ENCODE measurements around the gene FAM13A. TPM values are rescaled to one million over a fixed set of nuclear protein-coding genes. Genes with fewer than 3 reads are reported as not detected.
"Not testable (repeated sequence)": the region's sequence is repeated elsewhere in the genome, so short reads cannot be mapped to it uniquely, and the experiment has no call there.

FAM13A gene
- polyA plus RNA-seq, 1 donor from 2014 or later = 4.0 TPM

DNA sequence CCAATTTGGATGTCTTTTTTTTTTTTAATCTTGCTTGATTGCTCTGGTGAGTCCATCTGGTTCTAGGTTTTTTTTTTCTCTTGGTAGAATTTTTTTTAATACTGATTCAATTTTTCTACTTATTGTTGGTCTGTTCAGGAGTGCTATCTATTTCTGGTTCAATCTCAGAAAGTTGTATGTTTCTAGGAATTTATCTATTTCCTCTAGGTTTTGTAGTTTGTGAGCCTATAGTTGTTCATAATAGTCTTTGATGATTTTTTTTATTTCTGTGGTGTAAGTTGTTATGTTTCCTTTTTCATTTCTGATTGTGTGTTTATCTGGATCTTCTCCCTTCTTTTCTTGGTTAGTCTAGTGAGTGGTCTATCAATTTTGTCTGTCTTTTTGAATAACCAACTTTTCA is 129.6 kb downstream of the FAM13A start:
- no peak overlapping the region for H3K27ac ChIP-seq (ENCODE audit: low read length)
- no peak overlapping the region for H3K9ac ChIP-seq (ENCODE audit: low read length)
- H3F3A ChIP-seq (ENCODE audit: insufficient read depth, low read length, poor library complexity, severe bottlenecking) = no peaks in the 10 kb centered on the region
- H3K9me3 ChIP-seq (ENCODE audit: low read length) = no peaks in the 10 kb centered on the region
- H3K79me2 ChIP-seq (replicated peaks; ENCODE audit: insufficient read depth, low read length) = no peaks in the 10 kb centered on the region
- no peaks in the 10 kb centered on the region for H4K20me1 ChIP-seq (ENCODE audit: insufficient read depth)
- H2AFZ ChIP-seq (ENCODE audit: low read depth, low read length) = no peak overlapping the region
- H3K4me2 ChIP-seq (ENCODE audit: low read length) = no peak overlapping the region
- TF ChIP-seq SMC3 (conservative IDR thresholded peaks at IDR 0.05; ENCODE audit: poor library complexity) = no peak
- TF ChIP-seq TAF1 (IDR thresholded peaks at IDR 0.05; ENCODE audit: low read depth) = no peak
- TF ChIP-seq, protein P1, sequence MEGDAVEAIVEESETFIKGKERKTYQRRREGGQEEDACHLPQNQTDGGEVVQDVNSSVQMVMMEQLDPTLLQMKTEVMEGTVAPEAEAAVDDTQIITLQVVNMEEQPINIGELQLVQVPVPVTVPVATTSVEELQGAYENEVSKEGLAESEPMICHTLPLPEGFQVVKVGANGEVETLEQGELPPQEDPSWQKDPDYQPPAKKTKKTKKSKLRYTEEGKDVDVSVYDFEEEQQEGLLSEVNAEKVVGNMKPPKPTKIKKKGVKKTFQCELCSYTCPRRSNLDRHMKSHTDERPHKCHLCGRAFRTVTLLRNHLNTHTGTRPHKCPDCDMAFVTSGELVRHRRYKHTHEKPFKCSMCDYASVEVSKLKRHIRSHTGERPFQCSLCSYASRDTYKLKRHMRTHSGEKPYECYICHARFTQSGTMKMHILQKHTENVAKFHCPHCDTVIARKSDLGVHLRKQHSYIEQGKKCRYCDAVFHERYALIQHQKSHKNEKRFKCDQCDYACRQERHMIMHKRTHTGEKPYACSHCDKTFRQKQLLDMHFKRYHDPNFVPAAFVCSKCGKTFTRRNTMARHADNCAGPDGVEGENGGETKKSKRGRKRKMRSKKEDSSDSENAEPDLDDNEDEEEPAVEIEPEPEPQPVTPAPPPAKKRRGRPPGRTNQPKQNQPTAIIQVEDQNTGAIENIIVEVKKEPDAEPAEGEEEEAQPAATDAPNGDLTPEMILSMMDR (IDR thresholded peaks at IDR 0.05; ENCODE audit: poor library complexity, severe bottlenecking) = no peak
- TF ChIP-seq EZH2 (IDR thresholded peaks at IDR 0.05; ENCODE audit: borderline replicate concordance, insufficient read depth, low read length, poor library complexity, severe bottlenecking) = no peak
- no peak for TF ChIP-seq MXI1 (conservative IDR thresholded peaks at IDR 0.05; ENCODE audit: poor library complexity, severe bottlenecking)
- TF ChIP-seq POLR2AphosphoS5 (IDR thresholded peaks at IDR 0.05) = no peak
- no peak for TF ChIP-seq EP300 (conservative IDR thresholded peaks at IDR 0.05; ENCODE audit: poor library complexity, severe bottlenecking)
- no peak for TF ChIP-seq RAD21 (conservative IDR thresholded peaks at IDR 0.05)
- TF ChIP-seq, protein P2, sequence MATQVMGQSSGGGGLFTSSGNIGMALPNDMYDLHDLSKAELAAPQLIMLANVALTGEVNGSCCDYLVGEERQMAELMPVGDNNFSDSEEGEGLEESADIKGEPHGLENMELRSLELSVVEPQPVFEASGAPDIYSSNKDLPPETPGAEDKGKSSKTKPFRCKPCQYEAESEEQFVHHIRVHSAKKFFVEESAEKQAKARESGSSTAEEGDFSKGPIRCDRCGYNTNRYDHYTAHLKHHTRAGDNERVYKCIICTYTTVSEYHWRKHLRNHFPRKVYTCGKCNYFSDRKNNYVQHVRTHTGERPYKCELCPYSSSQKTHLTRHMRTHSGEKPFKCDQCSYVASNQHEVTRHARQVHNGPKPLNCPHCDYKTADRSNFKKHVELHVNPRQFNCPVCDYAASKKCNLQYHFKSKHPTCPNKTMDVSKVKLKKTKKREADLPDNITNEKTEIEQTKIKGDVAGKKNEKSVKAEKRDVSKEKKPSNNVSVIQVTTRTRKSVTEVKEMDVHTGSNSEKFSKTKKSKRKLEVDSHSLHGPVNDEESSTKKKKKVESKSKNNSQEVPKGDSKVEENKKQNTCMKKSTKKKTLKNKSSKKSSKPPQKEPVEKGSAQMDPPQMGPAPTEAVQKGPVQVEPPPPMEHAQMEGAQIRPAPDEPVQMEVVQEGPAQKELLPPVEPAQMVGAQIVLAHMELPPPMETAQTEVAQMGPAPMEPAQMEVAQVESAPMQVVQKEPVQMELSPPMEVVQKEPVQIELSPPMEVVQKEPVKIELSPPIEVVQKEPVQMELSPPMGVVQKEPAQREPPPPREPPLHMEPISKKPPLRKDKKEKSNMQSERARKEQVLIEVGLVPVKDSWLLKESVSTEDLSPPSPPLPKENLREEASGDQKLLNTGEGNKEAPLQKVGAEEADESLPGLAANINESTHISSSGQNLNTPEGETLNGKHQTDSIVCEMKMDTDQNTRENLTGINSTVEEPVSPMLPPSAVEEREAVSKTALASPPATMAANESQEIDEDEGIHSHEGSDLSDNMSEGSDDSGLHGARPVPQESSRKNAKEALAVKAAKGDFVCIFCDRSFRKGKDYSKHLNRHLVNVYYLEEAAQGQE (IDR thresholded peaks at IDR 0.05; ENCODE audit: borderline replicate concordance) = no peak
- H3K4me3 ChIP-seq (ENCODE audit: low read length) = no peak overlapping the region
- no peaks in the 10 kb centered on the region for H3K36me3 ChIP-seq (ENCODE audit: insufficient read depth, low read length)
- no peaks in the 10 kb centered on the region for H3K9me2 ChIP-seq (ENCODE audit: insufficient read depth, low read length)
- H3K27me3 ChIP-seq (ENCODE audit: insufficient read depth, low read depth, low read length) = no peaks in the 10 kb centered on the region

DNA sequence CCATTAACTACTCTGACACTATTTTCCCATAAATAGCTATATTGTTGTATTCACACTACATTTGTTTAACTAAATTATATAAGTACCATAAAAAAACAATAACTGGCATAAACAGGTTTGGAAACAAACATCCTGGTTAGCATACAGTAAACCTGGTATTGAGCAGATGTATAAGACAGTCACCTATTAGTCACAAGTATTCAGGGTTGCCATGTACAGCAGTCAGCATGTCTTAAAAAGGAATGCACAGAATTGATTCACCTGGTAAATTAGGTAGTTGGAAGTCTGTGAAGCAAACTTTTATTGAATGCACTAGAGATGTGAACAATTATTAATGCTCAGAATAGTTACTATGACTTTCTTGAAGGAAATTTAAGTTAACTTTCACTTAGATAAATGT is 137.9 kb downstream of the FAM13A start:
- no peak overlapping the region for H2AFZ ChIP-seq (ENCODE audit: low read depth, low read length)
- no peak overlapping the region for H3K27ac ChIP-seq (ENCODE audit: low read length)
- H3K36me3 ChIP-seq (ENCODE audit: insufficient read depth, low read length) = no peaks in the 10 kb centered on the region
- H3K4me2 ChIP-seq (ENCODE audit: low read length) = no peak overlapping the region
- H3F3A ChIP-seq (ENCODE audit: insufficient read depth, low read length, poor library complexity, severe bottlenecking) = no peaks in the 10 kb centered on the region
- no peaks in the 10 kb centered on the region for H4K20me1 ChIP-seq (ENCODE audit: insufficient read depth)
- H3K9ac ChIP-seq (ENCODE audit: low read length) = no peak overlapping the region
- no peaks in the 10 kb centered on the region for H3K79me2 ChIP-seq (replicated peaks; ENCODE audit: insufficient read depth, low read length)
- H3K9me2 ChIP-seq (ENCODE audit: insufficient read depth, low read length) = no peaks in the 10 kb centered on the region
- H3K4me3 ChIP-seq (ENCODE audit: low read length) = no peak overlapping the region
- no peak for TF ChIP-seq EP300 (conservative IDR thresholded peaks at IDR 0.05; ENCODE audit: poor library complexity, severe bottlenecking)
- no peak for TF ChIP-seq EZH2 (IDR thresholded peaks at IDR 0.05; ENCODE audit: borderline replicate concordance, insufficient read depth, low read length, poor library complexity, severe bottlenecking)
- TF ChIP-seq, protein P1 (IDR thresholded peaks at IDR 0.05; ENCODE audit: poor library complexity, severe bottlenecking) = no peak
- no peak for TF ChIP-seq POLR2AphosphoS5 (IDR thresholded peaks at IDR 0.05)
- TF ChIP-seq TAF1 (IDR thresholded peaks at IDR 0.05; ENCODE audit: low read depth) = no peak
- TF ChIP-seq SMC3 (conservative IDR thresholded peaks at IDR 0.05; ENCODE audit: poor library complexity) = no peak
- TF ChIP-seq, protein P2 (IDR thresholded peaks at IDR 0.05; ENCODE audit: borderline replicate concordance) = no peak
- TF ChIP-seq MXI1 (conservative IDR thresholded peaks at IDR 0.05; ENCODE audit: poor library complexity, severe bottlenecking) = no peak
- no peak for TF ChIP-seq RAD21 (conservative IDR thresholded peaks at IDR 0.05)
- no peaks in the 10 kb centered on the region for H3K9me3 ChIP-seq (ENCODE audit: low read length)
- H3K27me3 ChIP-seq (ENCODE audit: insufficient read depth, low read depth, low read length) = no peaks in the 10 kb centered on the region

DNA sequence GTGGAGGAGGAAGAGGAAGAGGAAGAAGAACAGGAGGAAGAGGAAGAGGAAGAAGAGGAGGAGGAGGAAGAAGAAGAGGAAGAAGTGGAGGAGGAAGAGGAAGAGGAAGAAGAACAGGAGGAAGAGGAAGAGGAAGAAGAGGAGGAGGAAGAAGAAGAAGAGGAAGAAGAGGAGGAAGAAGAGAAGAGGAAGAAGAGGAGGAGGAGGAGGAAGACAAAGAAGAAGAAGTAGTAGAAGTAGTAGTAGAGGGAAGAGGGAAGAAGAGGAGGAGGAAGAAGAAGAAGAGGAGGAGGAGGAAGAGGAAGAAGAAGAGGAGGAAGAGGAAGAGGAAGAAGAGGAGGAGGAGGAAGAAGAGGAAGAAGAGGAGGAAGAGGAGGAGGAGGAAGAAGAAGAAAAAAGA is 143.8 kb downstream of the FAM13A start:
- H3K27me3 ChIP-seq (ENCODE audit: insufficient read depth, low read depth, low read length); H3K9ac ChIP-seq (ENCODE audit: low read length); H3K4me3 ChIP-seq (ENCODE audit: low read length); H3F3A ChIP-seq (ENCODE audit: insufficient read depth, low read length, poor library complexity, severe bottlenecking); H4K20me1 ChIP-seq (ENCODE audit: insufficient read depth); H3K27ac ChIP-seq (ENCODE audit: low read length); H3K36me3 ChIP-seq (ENCODE audit: insufficient read depth, low read length); H3K79me2 ChIP-seq (replicated peaks; ENCODE audit: insufficient read depth, low read length); H3K9me2 ChIP-seq (ENCODE audit: insufficient read depth, low read length); H3K4me2 ChIP-seq (ENCODE audit: low read length); H3K9me3 ChIP-seq (ENCODE audit: low read length); H2AFZ ChIP-seq (ENCODE audit: low read depth, low read length): not testable (repeated sequence)
